AG04449 (cell line): ENCODE results near the gene NISCH.

Experiments used
- CTCF ChIA-PET: fragments of 350-600 bp; formaldehyde crosslinking; extraction: SDS; loops from one replicate; lab custom pipeline; 2021; ENCODE audit warnings: antibody characterized with exemption; lab: Yijun Ruan, JAX
- POLR2A ChIA-PET: fragments of 400-600, 350-600 bp; formaldehyde crosslinking; extraction: SDS; loops from one replicate; lab custom pipeline; 2020; ENCODE audit warnings: antibody characterized with exemption, inconsistent platforms; lab: Yijun Ruan, JAX
- DNase-seq: peaks from one replicate; pipeline ENCODE4 v3.0.0-alpha.2; 2010; ENCODE audit warnings: low read depth, low spot score
- H3K4me3 ChIP-seq: 2 replicates; pipeline ENCODE4 v1.5.1; 2011; ENCODE audit warnings: low read depth, mild to moderate bottlenecking, control low read depth, low read length
- TF ChIP-seq, protein P1 (sequence below): IDR thresholded peaks from one replicate; pipeline ENCODE4 v1.5.1; 2011; ENCODE audit warnings: mild to moderate bottlenecking, moderate library complexity, low read length, control low read depth, inconsistent platforms; ENCODE audit not compliant: insufficient read depth; ENCODE audit errors: missing control alignments

Gene NISCH

DNA sequence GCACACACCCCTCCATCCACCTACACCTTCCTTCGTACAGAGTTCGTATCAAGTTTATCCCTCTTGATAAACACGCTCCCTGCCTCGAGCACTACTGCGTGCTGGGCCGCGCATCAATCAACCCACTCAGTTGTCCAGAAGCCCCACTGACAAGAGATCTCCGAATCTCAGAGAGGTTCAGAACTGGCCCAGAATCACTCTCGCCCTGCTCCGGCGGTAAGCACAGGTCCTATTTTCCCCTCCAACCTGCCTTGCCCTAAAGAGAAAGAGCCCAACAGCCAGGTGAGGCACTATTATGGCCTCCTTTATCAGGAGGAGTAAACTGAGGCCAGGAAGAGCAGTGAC, 494 bp upstream of the NISCH start:
- POLR2A ChIA-PET, result no interaction called here
- CTCF ChIA-PET, result interaction anchor here (2.3 to 26.2 kb wide), 3 partner anchors 8 to 29 kb away, joined by 7 to 1004 read pairs (median 53); partner anchors contain the start of gene SEMA3G
- peak overlapping the region; percentile 84 for H3K4me3 ChIP-seq
- TF ChIP-seq, protein P1, sequence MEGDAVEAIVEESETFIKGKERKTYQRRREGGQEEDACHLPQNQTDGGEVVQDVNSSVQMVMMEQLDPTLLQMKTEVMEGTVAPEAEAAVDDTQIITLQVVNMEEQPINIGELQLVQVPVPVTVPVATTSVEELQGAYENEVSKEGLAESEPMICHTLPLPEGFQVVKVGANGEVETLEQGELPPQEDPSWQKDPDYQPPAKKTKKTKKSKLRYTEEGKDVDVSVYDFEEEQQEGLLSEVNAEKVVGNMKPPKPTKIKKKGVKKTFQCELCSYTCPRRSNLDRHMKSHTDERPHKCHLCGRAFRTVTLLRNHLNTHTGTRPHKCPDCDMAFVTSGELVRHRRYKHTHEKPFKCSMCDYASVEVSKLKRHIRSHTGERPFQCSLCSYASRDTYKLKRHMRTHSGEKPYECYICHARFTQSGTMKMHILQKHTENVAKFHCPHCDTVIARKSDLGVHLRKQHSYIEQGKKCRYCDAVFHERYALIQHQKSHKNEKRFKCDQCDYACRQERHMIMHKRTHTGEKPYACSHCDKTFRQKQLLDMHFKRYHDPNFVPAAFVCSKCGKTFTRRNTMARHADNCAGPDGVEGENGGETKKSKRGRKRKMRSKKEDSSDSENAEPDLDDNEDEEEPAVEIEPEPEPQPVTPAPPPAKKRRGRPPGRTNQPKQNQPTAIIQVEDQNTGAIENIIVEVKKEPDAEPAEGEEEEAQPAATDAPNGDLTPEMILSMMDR, result no peak
- no peak for DNase-seq

DNA sequence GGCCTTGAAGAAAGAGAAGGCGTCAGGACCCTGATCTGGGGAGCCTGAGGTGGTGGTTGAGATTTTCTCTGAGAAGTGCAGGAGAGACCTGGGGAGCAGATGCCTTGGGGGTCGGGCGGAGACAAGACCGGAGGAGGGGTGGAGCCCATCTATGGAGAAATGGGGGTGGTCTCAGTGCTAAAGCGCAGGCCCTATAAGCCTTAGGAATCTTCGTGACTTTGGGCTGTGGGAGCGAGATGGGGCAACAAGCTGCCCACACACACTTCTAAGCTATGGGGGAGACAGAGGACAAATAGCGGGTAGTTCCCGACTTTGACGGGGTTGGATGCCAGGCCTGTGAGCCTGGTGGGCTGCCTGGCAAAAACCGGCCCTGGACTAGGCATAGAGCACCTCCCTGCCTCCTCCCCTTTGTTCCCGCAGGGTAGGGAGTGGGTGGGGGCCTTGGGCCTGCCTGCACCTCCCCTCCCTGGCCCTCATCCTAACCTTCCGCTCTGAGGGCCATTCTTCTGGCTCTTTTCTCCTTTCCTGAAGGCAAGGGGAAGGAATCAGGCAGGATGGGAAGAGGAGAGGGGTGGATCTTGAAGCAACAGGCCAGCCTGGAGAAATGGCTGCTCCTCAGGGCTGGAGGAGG, 880 bp downstream of the NISCH start:
- POLR2A ChIA-PET, result interaction anchor here (0.6 to 2.0 kb wide), 2 partner anchors 8 to 10 kb away, joined by 3 to 5 read pairs; no protein-coding TSS in a partner anchor
- peak overlapping the region; percentile 84 for H3K4me3 ChIP-seq
- CTCF ChIA-PET, result interaction anchor here (1.1 to 26.2 kb wide), 3 partner anchors 9 to 31 kb away, joined by 5 to 1004 read pairs (median 53); partner anchors contain the start of gene SEMA3G
- DNase-seq, result no peak
- TF ChIP-seq, protein P1, result no peak

DNA sequence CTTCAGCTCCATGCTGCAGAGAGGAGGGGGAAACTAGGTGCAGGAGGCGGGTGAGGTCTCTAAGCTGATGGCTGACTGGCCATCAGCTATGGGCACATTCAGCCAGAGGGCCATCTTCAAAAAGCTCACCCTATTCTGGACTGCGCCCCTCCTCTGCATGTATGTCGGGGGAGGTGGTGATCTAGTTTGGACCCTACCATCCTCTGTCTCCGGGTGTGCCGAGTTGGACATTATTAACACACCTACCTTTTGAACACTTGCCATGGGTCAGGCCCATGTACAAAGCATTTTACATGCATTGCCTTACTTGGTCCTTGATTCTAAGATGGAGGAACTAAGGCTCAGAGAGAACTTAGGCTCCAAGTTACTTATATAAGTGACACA, 1.4 kb downstream of the NISCH start:
- CTCF ChIA-PET, result interaction anchor here (1.1 to 26.2 kb wide), 4 partner anchors 10 to 31 kb away, joined by 3 to 1004 read pairs (median 29); partner anchors contain the start of gene SEMA3G
- POLR2A ChIA-PET, result interaction anchor here (0.6 to 2.0 kb wide), 2 partner anchors 9 kb away, joined by 3 to 5 read pairs; no protein-coding TSS in a partner anchor
- DNase-seq, result no peak
- H3K4me3 ChIP-seq, result peak overlapping the region; percentile 84
- TF ChIP-seq, protein P1, result no peak

GRCh38 chr3:52458031-52458760, 2.8 kb downstream of the NISCH start:
- no peak overlapping the region for H3K4me3 ChIP-seq
- ChIA-PET POLR2A (no interaction called here), CTCF (interaction anchor here (1.1 to 26.2 kb wide), 5 partner anchors 11 to 237 kb away, joined by 3 to 1004 read pairs (median 3); partner anchors contain the start of gene SEMA3G)
- TF ChIP-seq, protein P1, result no peak
- DNase-seq, result no peak

DNA sequence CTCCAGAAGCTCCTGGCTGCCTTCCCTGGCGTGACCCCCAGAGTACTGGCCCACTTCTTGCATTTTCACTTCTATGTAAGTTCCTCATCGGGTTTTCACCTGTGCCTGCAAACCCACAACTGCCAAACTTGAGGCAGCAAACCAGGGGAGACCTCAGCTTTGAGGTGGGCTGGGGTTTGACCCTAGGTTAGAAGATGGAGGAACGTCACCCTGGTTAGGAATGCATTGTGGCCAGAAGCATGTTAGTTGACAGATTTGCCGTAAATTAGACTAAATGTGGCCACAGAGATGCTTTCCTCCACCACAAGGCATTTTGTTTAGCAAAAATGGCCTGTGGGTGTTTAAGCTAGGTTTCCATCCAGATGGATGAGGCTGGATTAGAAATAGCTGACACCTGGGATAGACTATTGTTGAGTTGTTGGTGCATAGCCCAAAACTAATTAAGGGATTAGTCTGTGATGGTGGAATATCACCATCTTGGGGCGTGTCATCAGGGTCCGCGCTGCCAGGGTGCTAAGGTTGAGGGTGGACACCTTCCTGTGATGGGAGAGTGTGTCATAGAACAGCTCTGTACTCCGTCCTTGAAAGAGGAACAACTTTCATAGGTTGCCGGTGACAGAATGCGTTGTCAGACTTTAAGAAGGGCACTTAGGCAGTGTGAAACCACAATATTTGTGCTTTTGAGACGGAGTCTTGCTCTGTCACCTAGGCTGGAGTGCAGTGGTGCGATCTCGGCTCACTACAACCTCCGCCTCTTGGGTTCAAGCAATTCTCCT, 3.6 kb downstream of the NISCH start:
- POLR2A ChIA-PET, result no interaction called here
- DNase-seq, result no peak

More for the DNA sequence above, 3.6 kb downstream of the NISCH start:
- TF ChIP-seq, protein P1, result no peak
- H3K4me3 ChIP-seq, result no peak overlapping the region
- CTCF ChIA-PET, result interaction anchor here (1.1 to 26.2 kb wide), 5 partner anchors 10 to 238 kb away, joined by 3 to 1004 read pairs (median 10); partner anchors contain the start of gene SEMA3G
